Activated naive CD4-positive, alpha-beta T cell treated with anti-CD3 and anti-CD28 coated beads, Interleukin-2, amount 50 U/mL, for 72 hours (primary cell): ENCODE results near the gene GOSR2. TPM values are rescaled to one million over a fixed set of nuclear protein-coding genes. Genes with fewer than 3 reads are reported as not detected.
"Not testable (repeated sequence)": the region's sequence is repeated elsewhere in the genome, so short reads cannot be mapped to it uniquely, and the experiment has no call there.

Experiments used
- ATAC-seq, 2 donors: fragments of 150-1000 bp; cut with Tn5 transposase; 2 replicates each; pipeline ENCODE4 v1.10.0; 2021; ENCODE audit warnings: mild to moderate bottlenecking in 2 of 2, moderate library complexity in 2 of 2
- DNase-seq, 2 donors: peaks; one replicate each; pipeline ENCODE4 v3.0.0; 2021 to 2022; ENCODE audit warnings: low spot score in 2 of 2
- H3K27ac Mint-ChIP-seq, 2 donors: one replicate each; pipeline ENCODE4 v1.8.0; 2022; ENCODE audit warnings: mild to moderate bottlenecking in 2 of 2, mixed read lengths in 2 of 2
- H3K36me3 Mint-ChIP-seq, 2 donors: one replicate each; pipeline ENCODE4 v1.8.0; 2022; ENCODE audit warnings: mixed read lengths in 2 of 2
- H3K9me3 Mint-ChIP-seq, 2 donors: one replicate each; pipeline ENCODE4 v1.8.0; 2022; ENCODE audit warnings: mixed read lengths in 2 of 2
- total RNA-seq, 2 donors: library from RNA; stranded (reverse); gene quantifications; one replicate each; pipeline ENCODE4 v1.2.3, GENCODE V29; 2022

The GOSR2 gene
- total RNA-seq, 2 donors from 2014 or later = 38.4 TPM

- not testable (repeated sequence) for H3K36me3 Mint-ChIP-seq, H3K9me3 Mint-ChIP-seq, H3K27ac Mint-ChIP-seq, ATAC-seq, DNase-seq
Measured at GRCh38 chr17:46987927-46988326, 65.0 kb downstream of the GOSR2 start.

- Mint-ChIP-seq H3K36me3 (no peaks in the 10 kb centered on the region), H3K9me3 (no peaks in the 10 kb centered on the region), H3K27ac (no peak overlapping the region)
- DNase-seq (no peak), ATAC-seq (no peak)
Measured at GRCh38 chr17:46989637-46990431, 66.9 kb downstream of the GOSR2 start.

- no peaks in the 10 kb centered on the region for H3K9me3 Mint-ChIP-seq
- DNase-seq (no peak), ATAC-seq (no peak)
- H3K36me3 Mint-ChIP-seq = no peaks in the 10 kb centered on the region
- H3K27ac Mint-ChIP-seq = no peak overlapping the region
Measured at GRCh38 chr17:46991617-46992016, 68.7 kb downstream of the GOSR2 start.

Other genes starting within 250 kb of the GOSR2 start
- under 1 TPM in 1 of 2 donors, not detected in 1; 0.16 TPM for gene WNT3, start 104.5 kb upstream of the GOSR2 start, total RNA-seq
- not detected for gene WNT9B, start 71.6 kb upstream of the GOSR2 start, total RNA-seq
- gene RPRML, start 56.1 kb downstream of the GOSR2 start, total RNA-seq = not detected